Activated naive CD4-positive, alpha-beta T cell treated with anti-CD3 and anti-CD28 coated beads, Interleukin-2, amount 50 U/mL, for 72 hours (primary cell): ENCODE measurements around the gene TREM1. TPM values are rescaled to one million over a fixed set of nuclear protein-coding genes. Genes with fewer than 3 reads are reported as not detected.

Source experiments
- ATAC-seq, 2 donors: fragments of 150-1000 bp; cut with Tn5 transposase; 2 replicates each; pipeline ENCODE4 v1.10.0; 2021; ENCODE audit warnings: mild to moderate bottlenecking in 2 of 2, moderate library complexity in 2 of 2
- DNase-seq, 2 donors: peaks; one replicate each; pipeline ENCODE4 v3.0.0; 2021 to 2022; ENCODE audit warnings: low spot score in 2 of 2
- H3K27ac Mint-ChIP-seq, 2 donors: one replicate each; pipeline ENCODE4 v1.8.0; 2022; ENCODE audit warnings: mild to moderate bottlenecking in 2 of 2, mixed read lengths in 2 of 2
- H3K36me3 Mint-ChIP-seq, 2 donors: one replicate each; pipeline ENCODE4 v1.8.0; 2022; ENCODE audit warnings: mixed read lengths in 2 of 2
- H3K9me3 Mint-ChIP-seq, 2 donors: one replicate each; pipeline ENCODE4 v1.8.0; 2022; ENCODE audit warnings: mixed read lengths in 2 of 2
- total RNA-seq, 2 donors: library from RNA; stranded (reverse); gene quantifications; one replicate each; pipeline ENCODE4 v1.2.3, GENCODE V29; 2022

TREM1 gene
- total RNA-seq, result 1 to 10 TPM in 1 of 2 donors, not detected in 1; 6.1 TPM

- ATAC-seq (peak; percentile 54 to 69), DNase-seq (no peak)
- Mint-ChIP-seq H3K27ac (peak within 1 kb of the TSS; percentile 49 to 96), H3K36me3 (peaks cover 0 to 17% of the 10 kb centered on the region in 2 donors), H3K9me3 (peaks cover 0 to 9% of the 10 kb centered on the region in 2 donors)
These were observed at the start of gene TREM1 for GRCh38 chr6:41286544-41287346. TSS of gene TREM1 (minus strand) at chr6:41286682. CDS start at chr6:41286655, 27 bp downstream.

GRCh38 chr6:41335943-41336342 lies 49.5 kb upstream of the TREM1 start:
- no peaks in the 10 kb centered on the region for H3K36me3 Mint-ChIP-seq
- no peaks in the 10 kb centered on the region for H3K9me3 Mint-ChIP-seq
- no peak for ATAC-seq

GRCh38 chr6:41335296-41335695 lies 48.8 kb upstream of the TREM1 start, which contains the start of gene NCR2:
TSS of gene NCR2 (plus strand) at chr6:41335608. CDS start at chr6:41335877, 269 bp downstream.
- Mint-ChIP-seq H3K27ac (peak within 1 kb of the TSS; percentile 72 to 83), H3K9me3 (no peaks in the 10 kb centered on the region)
- DNase-seq, result no peak

More at GRCh38 chr6:41335943-41336342, 49.5 kb upstream of the TREM1 start:
- H3K27ac Mint-ChIP-seq, result peak overlapping the region in 1 of 2 donors; percentile 14
- no peak for DNase-seq

GRCh38 chr6:41334482-41335040 lies 48.1 kb upstream of the TREM1 start:
- H3K27ac Mint-ChIP-seq, result peak overlapping the region; percentile 72 to 83
- H3K36me3 Mint-ChIP-seq, result no peaks in the 10 kb centered on the region
- H3K9me3 Mint-ChIP-seq, result no peaks in the 10 kb centered on the region
- DNase-seq, result no peak
- no peak for ATAC-seq

More at GRCh38 chr6:41335296-41335695, 48.8 kb upstream of the TREM1 start, which contains the start of gene NCR2:
- no peak for ATAC-seq
- H3K36me3 Mint-ChIP-seq, result no peaks in the 10 kb centered on the region

- Mint-ChIP-seq H3K9me3 (no peaks in the 10 kb centered on the region), H3K36me3 (no peaks in the 10 kb centered on the region), H3K27ac (peak overlapping the region; percentile 72 to 92)
- no peak for ATAC-seq
- DNase-seq, result no peak
These were observed 46.6 kb upstream of the TREM1 start for GRCh38 chr6:41332842-41333736.

- DNase-seq (no peak), ATAC-seq (no peak)
- Mint-ChIP-seq H3K36me3 (no peaks in the 10 kb centered on the region), H3K27ac (no peak overlapping the region), H3K9me3 (no peaks in the 10 kb centered on the region)
These were observed 45.8 kb upstream of the TREM1 start for GRCh38 chr6:41332241-41332640.

GRCh38 chr6:41331401-41332150 lies 45.1 kb upstream of the TREM1 start:
- no peaks in the 10 kb centered on the region for H3K9me3 Mint-ChIP-seq
- peak overlapping the region; percentile 8 to 72 for H3K27ac Mint-ChIP-seq
- DNase-seq (no peak), ATAC-seq (no peak)
- H3K36me3 Mint-ChIP-seq, result no peaks in the 10 kb centered on the region

- Mint-ChIP-seq H3K9me3 (no peaks in the 10 kb centered on the region), H3K36me3 (no peaks in the 10 kb centered on the region), H3K27ac (no peak overlapping the region)
- ATAC-seq (no peak), DNase-seq (no peak)
These were observed 40.7 kb upstream of the TREM1 start for GRCh38 chr6:41327177-41327576.

- ATAC-seq (no peak), DNase-seq (no peak)
- H3K27ac Mint-ChIP-seq, result no peak overlapping the region
- no peaks in the 10 kb centered on the region for H3K36me3 Mint-ChIP-seq
- no peaks in the 10 kb centered on the region for H3K9me3 Mint-ChIP-seq
These were observed 39.6 kb upstream of the TREM1 start for GRCh38 chr6:41326092-41326491.

- Mint-ChIP-seq H3K36me3 (no peaks in the 10 kb centered on the region), H3K27ac (no peak overlapping the region), H3K9me3 (no peaks in the 10 kb centered on the region)
- no peak for DNase-seq
- no peak for ATAC-seq
These were observed 39.1 kb upstream of the TREM1 start for GRCh38 chr6:41325446-41326066.

GRCh38 chr6:41321183-41321582 lies 34.7 kb upstream of the TREM1 start:
- no peak for ATAC-seq
- no peak overlapping the region for H3K27ac Mint-ChIP-seq
- H3K36me3 Mint-ChIP-seq, result no peaks in the 10 kb centered on the region
- no peaks in the 10 kb centered on the region for H3K9me3 Mint-ChIP-seq
- DNase-seq, result no peak

GRCh38 chr6:41318654-41319565 lies 32.4 kb upstream of the TREM1 start:
- DNase-seq (peak; percentile 81 to 83), ATAC-seq (peak; percentile 97)
- no peaks in the 10 kb centered on the region for H3K9me3 Mint-ChIP-seq
- no peaks in the 10 kb centered on the region for H3K36me3 Mint-ChIP-seq
- peak overlapping the region; percentile 31 to 81 for H3K27ac Mint-ChIP-seq

- H3K27ac Mint-ChIP-seq, result no peak overlapping the region
- no peaks in the 10 kb centered on the region for H3K36me3 Mint-ChIP-seq
- no peaks in the 10 kb centered on the region for H3K9me3 Mint-ChIP-seq
- ATAC-seq (no peak), DNase-seq (no peak)
These were observed 31.8 kb upstream of the TREM1 start for GRCh38 chr6:41318261-41318653.

- Mint-ChIP-seq H3K9me3 (no peaks in the 10 kb centered on the region), H3K27ac (no peak overlapping the region), H3K36me3 (no peaks in the 10 kb centered on the region)
- ATAC-seq (no peak), DNase-seq (no peak)
These were observed 29.6 kb upstream of the TREM1 start for GRCh38 chr6:41315943-41316620.
